ENCODE results near the gene NUP62. TPM values are rescaled to one million over a fixed set of nuclear protein-coding genes. Genes with fewer than 3 reads are reported as not detected.

The NUP62 gene
- total and polyA plus RNA-seq, 2 of the 8 experiments (the other 6 are each of a cell fraction or from before 2014, with no cell fraction given) = 50.0 to 107 TPM

DNA sequence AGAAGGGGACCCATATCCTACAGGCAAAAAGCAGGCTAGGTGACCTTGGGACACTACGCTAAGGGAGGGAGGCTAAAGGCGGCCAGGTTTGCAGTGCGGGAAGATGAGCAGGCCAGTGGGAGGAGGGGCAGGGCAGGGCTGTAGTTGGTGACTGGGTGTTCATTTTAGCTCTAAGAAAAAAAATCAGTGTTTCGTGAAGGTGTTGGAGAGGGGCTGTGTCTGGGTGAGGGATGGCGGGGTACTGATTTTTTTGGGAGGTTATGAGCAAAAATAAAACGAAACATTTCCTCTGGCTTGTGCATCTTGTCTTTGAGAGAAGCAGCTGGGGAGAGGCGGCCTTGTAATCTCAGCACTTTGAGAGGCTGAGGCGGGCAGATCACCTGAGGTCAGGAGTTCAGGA lies 4.3 kb upstream of the NUP62 start (continued):
- TF ChIP-seq, protein P1, sequence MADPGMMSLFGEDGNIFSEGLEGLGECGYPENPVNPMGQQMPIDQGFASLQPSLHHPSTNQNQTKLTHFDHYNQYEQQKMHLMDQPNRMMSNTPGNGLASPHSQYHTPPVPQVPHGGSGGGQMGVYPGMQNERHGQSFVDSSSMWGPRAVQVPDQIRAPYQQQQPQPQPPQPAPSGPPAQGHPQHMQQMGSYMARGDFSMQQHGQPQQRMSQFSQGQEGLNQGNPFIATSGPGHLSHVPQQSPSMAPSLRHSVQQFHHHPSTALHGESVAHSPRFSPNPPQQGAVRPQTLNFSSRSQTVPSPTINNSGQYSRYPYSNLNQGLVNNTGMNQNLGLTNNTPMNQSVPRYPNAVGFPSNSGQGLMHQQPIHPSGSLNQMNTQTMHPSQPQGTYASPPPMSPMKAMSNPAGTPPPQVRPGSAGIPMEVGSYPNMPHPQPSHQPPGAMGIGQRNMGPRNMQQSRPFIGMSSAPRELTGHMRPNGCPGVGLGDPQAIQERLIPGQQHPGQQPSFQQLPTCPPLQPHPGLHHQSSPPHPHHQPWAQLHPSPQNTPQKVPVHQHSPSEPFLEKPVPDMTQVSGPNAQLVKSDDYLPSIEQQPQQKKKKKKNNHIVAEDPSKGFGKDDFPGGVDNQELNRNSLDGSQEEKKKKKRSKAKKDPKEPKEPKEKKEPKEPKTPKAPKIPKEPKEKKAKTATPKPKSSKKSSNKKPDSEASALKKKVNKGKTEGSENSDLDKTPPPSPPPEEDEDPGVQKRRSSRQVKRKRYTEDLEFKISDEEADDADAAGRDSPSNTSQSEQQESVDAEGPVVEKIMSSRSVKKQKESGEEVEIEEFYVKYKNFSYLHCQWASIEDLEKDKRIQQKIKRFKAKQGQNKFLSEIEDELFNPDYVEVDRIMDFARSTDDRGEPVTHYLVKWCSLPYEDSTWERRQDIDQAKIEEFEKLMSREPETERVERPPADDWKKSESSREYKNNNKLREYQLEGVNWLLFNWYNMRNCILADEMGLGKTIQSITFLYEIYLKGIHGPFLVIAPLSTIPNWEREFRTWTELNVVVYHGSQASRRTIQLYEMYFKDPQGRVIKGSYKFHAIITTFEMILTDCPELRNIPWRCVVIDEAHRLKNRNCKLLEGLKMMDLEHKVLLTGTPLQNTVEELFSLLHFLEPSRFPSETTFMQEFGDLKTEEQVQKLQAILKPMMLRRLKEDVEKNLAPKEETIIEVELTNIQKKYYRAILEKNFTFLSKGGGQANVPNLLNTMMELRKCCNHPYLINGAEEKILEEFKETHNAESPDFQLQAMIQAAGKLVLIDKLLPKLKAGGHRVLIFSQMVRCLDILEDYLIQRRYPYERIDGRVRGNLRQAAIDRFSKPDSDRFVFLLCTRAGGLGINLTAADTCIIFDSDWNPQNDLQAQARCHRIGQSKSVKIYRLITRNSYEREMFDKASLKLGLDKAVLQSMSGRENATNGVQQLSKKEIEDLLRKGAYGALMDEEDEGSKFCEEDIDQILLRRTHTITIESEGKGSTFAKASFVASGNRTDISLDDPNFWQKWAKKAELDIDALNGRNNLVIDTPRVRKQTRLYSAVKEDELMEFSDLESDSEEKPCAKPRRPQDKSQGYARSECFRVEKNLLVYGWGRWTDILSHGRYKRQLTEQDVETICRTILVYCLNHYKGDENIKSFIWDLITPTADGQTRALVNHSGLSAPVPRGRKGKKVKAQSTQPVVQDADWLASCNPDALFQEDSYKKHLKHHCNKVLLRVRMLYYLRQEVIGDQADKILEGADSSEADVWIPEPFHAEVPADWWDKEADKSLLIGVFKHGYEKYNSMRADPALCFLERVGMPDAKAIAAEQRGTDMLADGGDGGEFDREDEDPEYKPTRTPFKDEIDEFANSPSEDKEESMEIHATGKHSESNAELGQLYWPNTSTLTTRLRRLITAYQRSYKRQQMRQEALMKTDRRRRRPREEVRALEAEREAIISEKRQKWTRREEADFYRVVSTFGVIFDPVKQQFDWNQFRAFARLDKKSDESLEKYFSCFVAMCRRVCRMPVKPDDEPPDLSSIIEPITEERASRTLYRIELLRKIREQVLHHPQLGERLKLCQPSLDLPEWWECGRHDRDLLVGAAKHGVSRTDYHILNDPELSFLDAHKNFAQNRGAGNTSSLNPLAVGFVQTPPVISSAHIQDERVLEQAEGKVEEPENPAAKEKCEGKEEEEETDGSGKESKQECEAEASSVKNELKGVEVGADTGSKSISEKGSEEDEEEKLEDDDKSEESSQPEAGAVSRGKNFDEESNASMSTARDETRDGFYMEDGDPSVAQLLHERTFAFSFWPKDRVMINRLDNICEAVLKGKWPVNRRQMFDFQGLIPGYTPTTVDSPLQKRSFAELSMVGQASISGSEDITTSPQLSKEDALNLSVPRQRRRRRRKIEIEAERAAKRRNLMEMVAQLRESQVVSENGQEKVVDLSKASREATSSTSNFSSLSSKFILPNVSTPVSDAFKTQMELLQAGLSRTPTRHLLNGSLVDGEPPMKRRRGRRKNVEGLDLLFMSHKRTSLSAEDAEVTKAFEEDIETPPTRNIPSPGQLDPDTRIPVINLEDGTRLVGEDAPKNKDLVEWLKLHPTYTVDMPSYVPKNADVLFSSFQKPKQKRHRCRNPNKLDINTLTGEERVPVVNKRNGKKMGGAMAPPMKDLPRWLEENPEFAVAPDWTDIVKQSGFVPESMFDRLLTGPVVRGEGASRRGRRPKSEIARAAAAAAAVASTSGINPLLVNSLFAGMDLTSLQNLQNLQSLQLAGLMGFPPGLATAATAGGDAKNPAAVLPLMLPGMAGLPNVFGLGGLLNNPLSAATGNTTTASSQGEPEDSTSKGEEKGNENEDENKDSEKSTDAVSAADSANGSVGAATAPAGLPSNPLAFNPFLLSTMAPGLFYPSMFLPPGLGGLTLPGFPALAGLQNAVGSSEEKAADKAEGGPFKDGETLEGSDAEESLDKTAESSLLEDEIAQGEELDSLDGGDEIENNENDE (IDR thresholded peaks at IDR 0.05; ENCODE audit: insufficient replicate concordance, low read length) = no peak
- TF ChIP-seq, protein P2, sequence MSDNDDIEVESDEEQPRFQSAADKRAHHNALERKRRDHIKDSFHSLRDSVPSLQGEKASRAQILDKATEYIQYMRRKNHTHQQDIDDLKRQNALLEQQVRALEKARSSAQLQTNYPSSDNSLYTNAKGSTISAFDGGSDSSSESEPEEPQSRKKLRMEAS (IDR thresholded peaks at IDR 0.05) = no peak
- TF ChIP-seq POU5F1 (IDR thresholded peaks at IDR 0.05; ENCODE audit: low read depth, low read length) (no peak), SIX5 (IDR thresholded peaks at IDR 0.05; ENCODE audit: low read depth, low read length) (no peak), TAF1 (IDR thresholded peaks at IDR 0.05; ENCODE audit: low read depth, low read length) (no peak), HDAC6 (IDR thresholded peaks at IDR 0.05; ENCODE audit: low read depth, low read length) (no peak), POLR2AphosphoS5 (IDR thresholded peaks at IDR 0.05; ENCODE audit: low read depth, low read length) (no peak; the same call in 1 of the 2 replicates), KDM1A (IDR thresholded peaks at IDR 0.05; ENCODE audit: borderline replicate concordance, low read length) (no peak), CREB1 (IDR thresholded peaks at IDR 0.05) (no peak), TBP (IDR thresholded peaks at IDR 0.05; ENCODE audit: low read depth, low read length) (no peak), KDM5A (IDR thresholded peaks at IDR 0.05; ENCODE audit: low read length) (no peak), EP300 (IDR thresholded peaks at IDR 0.05; ENCODE audit: borderline replicate concordance in 1 of 2, low read depth in 2 of 2, low read length in 2 of 2) (no peak), GABPA (IDR thresholded peaks at IDR 0.05; ENCODE audit: borderline replicate concordance, insufficient read depth, low read length) (no peak)

All from H1 (cell line).